Activated T-cell treated with anti-CD3 and anti-CD28 coated beads for 24 hours (primary cell): ENCODE data around the gene GCN1.

ENCODE experiments used
- DNase-seq: peaks from one replicate; pipeline ENCODE4 v3.0.0-alpha.2; 2020; ENCODE audit warnings: low read depth

Gene GCN1

GRCh38 chr12:120229487-120230325 lies 35.2 kb upstream of the GCN1 start:
- DNase-seq = no peak

DNA sequence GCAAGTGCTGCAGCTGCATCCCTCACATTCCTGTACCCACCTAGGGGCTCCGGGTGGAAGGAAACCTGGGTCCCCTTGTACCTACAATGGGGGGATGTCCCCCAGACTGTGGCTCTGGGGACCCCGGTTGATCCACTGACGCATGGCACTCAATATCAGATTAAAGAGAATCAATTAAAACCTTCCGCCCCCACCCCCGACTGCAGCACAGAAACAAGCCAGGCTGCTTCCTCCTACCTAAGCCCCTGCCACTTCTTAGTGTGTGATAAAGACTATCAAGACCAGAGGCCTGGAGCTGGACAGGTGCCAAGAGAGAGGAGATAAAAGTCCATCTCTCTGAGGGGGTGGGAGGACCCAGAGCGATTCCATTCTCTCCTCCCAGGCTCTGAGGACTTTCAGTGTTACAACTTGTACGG lies 34.6 kb upstream of the GCN1 start:
- DNase-seq = no peak

DNA sequence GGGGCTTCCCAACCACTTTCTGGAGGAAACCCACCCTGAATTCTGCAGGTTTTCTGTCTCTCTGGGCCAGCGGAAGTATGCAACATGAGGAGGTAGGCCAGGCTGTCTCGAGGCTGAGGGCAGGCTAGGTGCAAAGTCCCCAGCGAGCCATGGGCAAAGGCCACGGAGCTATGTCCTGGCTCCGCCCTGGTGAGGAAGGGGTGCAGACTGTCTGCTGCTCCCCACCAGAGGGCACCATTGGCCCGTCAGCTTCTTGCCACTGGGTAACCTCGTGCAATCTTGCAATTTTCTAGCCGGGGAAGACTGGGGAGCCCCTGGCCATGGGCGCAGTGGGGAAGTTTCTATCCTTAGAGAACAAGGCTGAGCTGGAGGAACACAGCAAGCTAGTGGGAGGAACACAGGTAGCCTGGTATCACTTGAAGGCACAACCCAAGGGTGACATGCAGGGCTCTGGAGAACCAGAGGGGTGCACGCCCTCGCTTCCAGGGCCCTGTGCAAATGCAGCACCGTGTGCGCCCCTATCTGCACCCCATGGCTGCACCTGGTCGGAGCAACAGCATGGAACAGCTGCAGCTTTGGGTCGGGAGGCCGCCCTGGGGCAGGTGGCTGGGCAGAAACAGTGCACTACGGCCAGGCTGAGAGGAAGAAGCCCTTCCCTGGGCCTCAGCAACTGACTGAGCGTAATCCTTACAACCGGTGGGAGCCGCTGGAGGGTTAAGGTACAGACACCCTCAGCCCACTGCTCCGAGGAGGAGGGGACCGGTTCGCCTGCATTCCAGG lies 34.0 kb upstream of the GCN1 start:
- DNase-seq = peak; percentile 86

DNA sequence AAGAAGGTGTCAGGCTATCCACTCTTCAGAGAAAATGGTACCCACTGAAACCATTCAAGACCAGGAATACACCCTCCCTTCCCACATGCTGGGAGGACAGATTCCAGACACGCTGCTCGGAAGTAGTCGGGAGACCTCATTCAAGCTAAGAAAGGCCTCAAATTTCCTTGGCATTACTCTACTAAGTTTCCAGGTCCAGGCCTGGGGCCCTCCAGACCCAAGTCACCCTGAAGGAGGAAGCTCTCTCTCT lies 33.5 kb upstream of the GCN1 start:
- DNase-seq = no peak

GRCh38 chr12:120227233-120228040 lies 32.9 kb upstream of the GCN1 start:
- DNase-seq = no peak

- DNase-seq = no peak
These were observed 31.5 kb upstream of the GCN1 start for GRCh38 chr12:120225852-120226640.

DNA sequence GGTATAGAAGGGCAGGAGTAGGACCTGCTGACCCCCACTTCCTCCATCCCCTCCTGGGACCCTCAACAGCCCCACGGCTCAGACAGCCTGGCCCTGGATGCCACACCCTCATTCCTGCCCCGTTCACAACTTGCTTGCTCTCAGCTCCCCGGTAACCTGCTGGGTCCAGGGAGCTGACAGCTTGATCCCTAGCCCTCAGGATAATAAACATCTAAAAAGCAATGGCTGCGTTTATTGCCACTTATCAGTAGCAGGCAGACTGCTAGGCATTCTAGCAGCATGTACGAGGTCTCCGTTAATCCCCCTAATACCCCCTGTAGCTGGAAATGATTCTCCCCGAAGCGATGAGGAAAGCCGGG lies 30.7 kb upstream of the GCN1 start:
- DNase-seq = no peak

DNA sequence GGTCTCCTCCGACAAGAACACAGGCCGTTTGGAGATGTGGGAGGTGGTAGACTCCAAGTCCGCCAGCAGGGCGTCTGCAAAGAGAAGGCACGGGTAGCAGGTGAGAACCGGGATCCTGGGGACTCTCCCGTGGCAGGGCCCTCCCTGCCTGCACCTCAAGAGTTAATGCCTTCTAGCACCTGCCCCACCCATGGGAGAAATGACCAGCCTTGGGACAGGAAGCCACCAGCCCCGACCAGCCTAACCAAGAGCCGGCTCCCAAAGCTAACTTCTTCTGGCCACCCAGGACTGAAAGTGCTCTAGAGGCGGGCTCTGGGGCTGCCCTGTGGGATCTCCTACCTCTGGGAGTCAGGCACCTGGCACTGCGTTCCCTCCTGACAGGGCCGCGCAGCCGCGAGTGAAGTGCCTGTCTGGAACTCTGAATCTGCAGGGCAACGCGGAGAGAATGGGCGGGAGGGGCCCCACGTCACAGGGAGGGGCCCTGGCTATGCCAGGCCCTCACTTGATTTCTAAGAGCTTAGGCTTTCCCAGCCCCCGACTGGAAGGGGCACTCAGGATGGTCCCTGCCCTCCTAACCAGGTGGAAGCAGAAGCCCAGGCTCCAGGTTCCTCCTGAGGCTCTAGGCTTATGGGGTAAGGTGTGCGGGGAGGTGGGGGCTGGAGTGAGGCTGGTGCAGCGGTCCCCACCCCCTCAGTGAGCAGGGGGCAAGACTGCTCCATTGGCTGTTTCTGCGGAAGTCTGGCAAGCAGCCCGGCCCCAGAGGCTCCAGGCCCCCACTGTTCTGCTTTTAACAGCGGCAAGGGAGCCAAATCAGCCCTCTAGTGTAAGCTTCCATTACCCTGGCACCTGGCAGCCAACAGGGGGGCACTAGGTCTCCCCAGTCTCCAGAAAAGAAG lies 30.0 kb upstream of the GCN1 start:
- no peak for DNase-seq

- no peak for DNase-seq
These were observed 29.2 kb upstream of the GCN1 start for GRCh38 chr12:120223458-120224303.

DNA sequence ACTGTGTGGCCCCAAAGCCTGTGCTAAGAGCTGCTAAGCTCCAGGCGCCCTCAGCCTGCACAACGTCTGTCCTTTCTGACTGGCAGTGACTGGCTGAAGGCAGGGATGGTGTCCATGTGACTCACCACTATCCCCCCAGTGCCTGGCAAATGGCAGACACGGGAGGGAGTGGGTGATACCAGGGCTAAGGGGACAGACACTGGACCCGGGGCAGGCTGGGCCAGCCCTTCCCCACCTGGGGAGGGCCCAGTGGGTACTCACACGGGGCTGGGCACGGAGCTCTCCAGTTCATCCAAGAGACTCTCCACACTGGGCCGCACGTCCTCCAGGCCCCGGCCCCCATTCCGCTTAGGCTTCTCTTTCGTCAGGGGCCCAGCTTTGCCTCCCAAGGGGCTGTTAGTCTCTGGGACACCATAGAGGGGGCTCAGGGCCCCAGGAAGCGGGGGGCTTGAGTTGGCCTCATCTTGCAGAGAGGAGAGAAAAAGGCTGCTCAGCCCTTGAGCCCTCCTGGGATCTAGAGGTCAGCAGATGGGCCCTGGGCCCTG lies 27.8 kb upstream of the GCN1 start:
- DNase-seq = no peak

DNA sequence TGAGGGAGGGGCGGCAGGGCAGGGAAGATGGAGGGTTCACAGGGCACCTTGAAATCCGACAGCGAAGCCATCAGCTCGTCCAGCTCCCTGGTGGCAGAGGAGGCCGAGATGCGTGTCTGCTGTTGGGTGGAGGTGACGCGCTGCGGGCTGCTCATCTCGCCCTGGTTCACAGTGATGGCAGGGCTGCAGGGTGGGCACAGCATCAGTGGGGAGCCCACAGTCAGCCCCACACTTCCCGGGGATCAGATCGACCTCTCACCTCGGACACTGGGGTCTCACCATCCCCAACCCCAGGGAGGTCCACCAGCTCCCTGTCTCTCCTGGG lies 27.0 kb upstream of the GCN1 start:
- DNase-seq = no peak

DNA sequence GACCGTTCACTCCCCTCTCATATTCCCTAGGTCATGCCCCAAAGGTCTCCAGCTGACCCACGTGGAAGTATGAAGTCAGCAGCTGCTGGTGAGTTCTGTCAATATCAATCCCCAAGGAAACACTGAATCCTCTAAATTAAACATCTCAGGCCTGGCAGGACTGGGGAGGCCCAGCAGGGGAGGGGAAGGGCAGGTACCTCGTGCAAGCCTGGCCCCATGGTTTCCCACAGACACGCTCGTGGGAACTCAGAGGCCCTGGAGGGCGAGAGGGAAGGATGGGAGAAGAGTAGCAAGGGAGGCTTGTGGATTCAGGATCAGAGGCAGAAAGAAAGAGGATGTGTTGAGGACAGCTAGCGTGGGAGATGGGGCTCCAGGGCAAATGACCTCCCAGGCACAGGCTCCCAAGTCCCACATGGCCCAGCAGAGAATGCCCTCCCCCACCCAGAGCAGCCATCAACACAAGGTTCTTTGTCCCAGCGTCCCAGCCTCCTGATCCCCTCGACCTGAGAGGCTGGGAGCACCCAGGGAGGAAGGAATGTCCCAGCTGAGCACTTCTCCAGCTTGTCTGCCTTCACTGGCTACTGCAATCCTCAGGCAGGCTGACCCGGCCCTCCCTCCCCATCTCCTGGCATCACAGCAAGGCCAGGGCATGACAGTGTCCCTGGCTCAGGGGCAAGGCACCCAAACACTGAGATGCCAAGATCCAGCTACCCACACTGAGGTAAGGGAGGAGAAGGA lies 26.5 kb upstream of the GCN1 start:
- DNase-seq = no peak

DNA sequence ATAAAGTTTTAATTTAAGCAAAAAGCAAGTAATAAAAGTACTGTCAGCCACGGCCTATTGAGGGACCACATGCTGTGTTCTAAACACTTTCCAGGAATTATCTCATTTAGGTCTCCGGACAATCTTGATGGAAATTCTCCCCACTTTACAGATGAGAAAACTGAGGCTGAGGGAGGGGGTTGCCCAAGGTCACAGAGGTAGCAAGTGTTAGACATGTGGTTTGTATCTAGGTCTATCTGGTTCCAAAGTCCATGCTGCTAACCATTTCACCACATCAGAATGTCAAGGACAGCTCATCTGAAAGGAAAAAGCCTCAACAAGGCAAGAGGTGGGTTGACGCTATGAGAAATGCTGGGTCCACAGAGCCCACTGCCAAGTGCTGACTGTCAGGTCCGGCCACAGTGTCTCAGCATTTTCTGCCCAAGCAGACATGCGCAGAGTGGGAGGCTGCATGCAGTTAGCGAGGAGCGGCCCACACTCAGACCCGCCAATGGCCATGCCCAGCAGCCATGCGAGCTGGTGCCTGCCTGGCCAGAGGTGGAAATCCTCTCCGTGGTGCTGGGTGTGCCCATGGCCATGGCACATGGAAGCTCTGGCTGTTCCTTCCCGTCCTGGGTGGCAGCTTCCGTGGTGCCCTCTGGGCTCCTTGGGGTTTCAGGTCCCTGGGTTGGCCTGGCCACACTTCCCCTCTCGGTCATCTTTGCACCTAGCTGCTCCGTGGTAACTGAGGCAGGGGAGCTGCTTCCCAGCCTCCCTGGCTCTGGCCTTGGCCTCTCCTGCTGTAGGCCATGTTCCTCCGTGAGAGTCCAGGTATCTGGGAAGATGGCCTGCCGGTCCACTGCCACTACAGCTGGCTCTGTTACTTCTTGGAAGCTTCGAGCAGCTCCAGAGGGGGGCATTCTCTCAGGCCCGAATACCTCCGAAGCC lies 24.4 kb upstream of the GCN1 start:
- no peak for DNase-seq

GRCh38 chr12:120216742-120217605 lies 22.5 kb upstream of the GCN1 start:
- no peak for DNase-seq

DNA sequence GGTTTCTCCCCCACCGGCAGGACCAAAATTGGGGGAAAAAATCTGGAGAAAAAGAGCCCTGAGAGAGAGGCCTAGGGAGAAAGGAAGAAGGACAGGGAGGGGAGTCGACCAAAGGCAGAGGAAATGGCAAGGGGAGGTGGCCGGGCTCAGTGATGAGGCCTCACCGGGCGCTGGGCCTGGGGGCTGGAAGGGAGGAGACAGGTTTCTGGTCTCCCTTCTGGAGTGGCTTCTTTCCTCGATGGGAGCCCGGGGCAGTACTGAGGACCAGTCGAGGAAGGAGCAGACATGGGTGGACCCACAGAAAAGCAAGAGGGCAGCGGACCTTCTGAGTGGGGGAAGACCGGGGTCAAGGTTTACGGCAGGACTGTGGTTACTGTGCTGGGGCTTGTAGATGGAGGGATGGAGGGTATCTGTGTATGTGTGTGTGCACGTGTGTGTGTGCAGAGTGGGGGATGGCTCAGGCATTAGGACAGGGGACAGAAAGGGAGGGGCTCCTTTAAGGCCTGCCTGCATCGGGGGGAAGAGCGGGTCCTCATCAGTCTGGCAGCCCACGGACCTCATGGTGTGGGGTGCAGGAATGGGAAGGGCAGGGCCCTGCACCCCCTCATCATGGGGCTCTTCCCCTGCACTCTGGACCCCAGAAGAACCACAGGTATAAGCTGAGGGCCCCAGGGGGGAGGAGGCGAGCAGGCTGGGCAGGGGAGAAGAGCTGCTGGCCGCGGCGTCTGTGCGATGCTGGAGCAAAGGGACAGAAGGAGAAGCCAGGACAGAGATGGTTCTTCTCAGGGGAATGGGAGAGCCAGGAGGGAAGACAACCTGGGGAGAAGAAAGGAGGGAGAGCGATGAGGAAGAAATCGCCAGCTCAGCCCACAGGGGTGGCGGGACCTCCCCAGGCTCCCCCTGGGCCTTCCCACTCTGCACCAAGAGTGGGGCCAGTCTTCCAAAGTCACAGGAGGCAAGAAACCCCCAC lies 21.5 kb upstream of the GCN1 start:
- DNase-seq = no peak

DNA sequence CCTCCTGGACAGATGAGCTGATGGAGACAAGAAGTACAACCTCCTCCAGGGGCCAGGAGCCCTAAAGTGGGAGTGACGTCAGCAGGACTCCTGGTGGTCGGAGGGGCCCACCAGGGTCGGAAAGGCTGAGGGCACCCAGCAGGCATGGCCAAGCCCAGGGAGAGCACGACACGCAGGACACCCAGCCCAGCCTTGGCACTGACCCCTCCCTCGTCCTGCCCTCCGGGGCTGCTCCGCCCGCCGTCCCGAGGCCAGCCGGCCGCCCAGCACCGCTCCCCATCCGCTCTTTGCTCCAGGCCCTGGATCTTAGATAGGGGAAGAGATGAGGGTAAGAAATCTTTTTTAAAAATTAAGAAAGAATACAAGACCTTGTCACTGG lies 20.8 kb upstream of the GCN1 start:
- no peak for DNase-seq
